DLD1 (cell line): ENCODE measurements around the gene ALDH3B1.

Experiments
- in situ Hi-C: cut with HindIII; loops from 2 replicates; pipeline ENCODE4 v1.10.0; 2017; ENCODE audit warnings: low sequenced_read_pairs

ALDH3B1 gene

GRCh38 chr11:68042219-68043028 is 32.3 kb downstream of the ALDH3B1 start:
- in situ Hi-C loops, result no loop called here

GRCh38 chr11:68043029-68043348 is 32.9 kb downstream of the ALDH3B1 start:
- in situ Hi-C loops, result no loop called here

GRCh38 chr11:68043349-68044144 is 33.4 kb downstream of the ALDH3B1 start:
- in situ Hi-C loops, result no loop called here

GRCh38 chr11:68044145-68044813 is 34.2 kb downstream of the ALDH3B1 start:
- in situ Hi-C loops, result no loop called here

- in situ Hi-C loops, result no loop called here
Measured at GRCh38 chr11:68044898-68045351, 34.8 kb downstream of the ALDH3B1 start.

GRCh38 chr11:68047437-68048290 is 37.5 kb downstream of the ALDH3B1 start:
- in situ Hi-C loops, result no loop called here

GRCh38 chr11:68048681-68049508 is 38.8 kb downstream of the ALDH3B1 start:
- in situ Hi-C loops, result no loop called here

GRCh38 chr11:68049509-68050370 is 39.6 kb downstream of the ALDH3B1 start:
- in situ Hi-C loops, result no loop called here

GRCh38 chr11:68050371-68050841 is 40.3 kb downstream of the ALDH3B1 start:
- in situ Hi-C loops, result no loop called here

- in situ Hi-C loops, result no loop called here
Measured at GRCh38 chr11:68051191-68052136, 41.3 kb downstream of the ALDH3B1 start.

GRCh38 chr11:68052137-68052873 is 42.2 kb downstream of the ALDH3B1 start:
- in situ Hi-C loops, result no loop called here

GRCh38 chr11:68053117-68053516 is 43.0 kb downstream of the ALDH3B1 start:
- in situ Hi-C loops, result no loop called here

- in situ Hi-C loops, result no loop called here
Measured at GRCh38 chr11:68053981-68054812, 44.1 kb downstream of the ALDH3B1 start.

GRCh38 chr11:68056317-68057285 is 46.5 kb downstream of the ALDH3B1 start:
- in situ Hi-C loops, result no loop called here

GRCh38 chr11:68057807-68058206 is 47.7 kb downstream of the ALDH3B1 start:
- in situ Hi-C loops, result no loop called here
